Loucy (cell line): Measurements from ENCODE around the gene COL25A1.

Experiments used
- CTCF ChIP-seq: fragments of 200-600 bp; sonication (generic); conservative IDR thresholded peaks from 2 replicates; pipeline ENCODE4 v1.5.1; 2014; ENCODE audit warnings: mild to moderate bottlenecking, antibody characterized with exemption, low read length
- EZH2phosphoT487 ChIP-seq: fragments of 200-600 bp; IDR thresholded peaks from 2 replicates; pipeline ENCODE4 v1.6.1; 2018; ENCODE audit warnings: antibody characterized with exemption, mild to moderate bottlenecking, moderate library complexity, borderline replicate concordance

GRCh38 chr4:109238746-109239145 is 63.7 kb downstream of the COL25A1 start:
- TF ChIP-seq CTCF, result no peak
- TF ChIP-seq EZH2phosphoT487, result no peak
